MM.1S (cell line): ENCODE data around the gene SLIT3.

Experiments
- DNase-seq: peaks from one replicate; pipeline ENCODE4 v3.0.0-alpha.2; 2015
- H2AFZ ChIP-seq: fragments of 300-600 bp; sonication (generic); 2 replicates; pipeline ENCODE4 v1.6.0; 2016; ENCODE audit warnings: antibody characterized with exemption, low read length
- H3F3A ChIP-seq: fragments of 300-600 bp; sonication (generic); 2 replicates; pipeline ENCODE4 v1.6.1; 2016; ENCODE audit warnings: mild to moderate bottlenecking, antibody characterized with exemption, low read length, moderate library complexity, mixed read lengths; ENCODE audit not compliant: insufficient read depth
- H3K27ac ChIP-seq: fragments of 300-600 bp; sonication (generic); 2 replicates; pipeline ENCODE4 v1.5.1; 2016; ENCODE audit warnings: mild to moderate bottlenecking, low read length
- H3K27me3 ChIP-seq: fragments of 300-600 bp; sonication (generic); replicated peaks from 2 replicates; pipeline ENCODE4 v1.6.0; 2016; ENCODE audit warnings: low read length; ENCODE audit not compliant: insufficient read depth
- H3K36me3 ChIP-seq: fragments of 300-600 bp; sonication (generic); replicated peaks from 2 replicates; pipeline ENCODE4 v1.6.1; 2016; ENCODE audit warnings: mild to moderate bottlenecking, low read length, mixed read lengths; ENCODE audit not compliant: insufficient read depth
- H3K4me1 ChIP-seq: fragments of 300-600 bp; sonication (generic); 2 replicates; pipeline ENCODE4 v1.6.1; 2016; ENCODE audit warnings: low read length, mixed read lengths
- H3K4me2 ChIP-seq: fragments of 300-600 bp; sonication (generic); 2 replicates; pipeline ENCODE4 v1.6.0; 2016; ENCODE audit warnings: low read depth, low read length
- H3K4me3 ChIP-seq: fragments of 300-600 bp; sonication (generic); 2 replicates; pipeline ENCODE4 v1.5.1; 2016; ENCODE audit warnings: low read length, mixed read lengths
- H3K79me2 ChIP-seq: fragments of 300-600 bp; sonication (generic); 2 replicates; pipeline ENCODE4 v1.6.1; 2016; ENCODE audit warnings: mixed run types, low read length, mixed read lengths
- H3K9ac ChIP-seq: fragments of 300-600 bp; sonication (generic); 2 replicates; pipeline ENCODE4 v1.6.1; 2016; ENCODE audit warnings: low read length, mixed read lengths
- H3K9me2 ChIP-seq: fragments of 300-600 bp; sonication (generic); replicated peaks from 2 replicates; pipeline ENCODE4 v1.6.1; 2016; ENCODE audit warnings: mild to moderate bottlenecking, low read length, mixed read lengths; ENCODE audit not compliant: insufficient read depth
- H3K9me3 ChIP-seq: fragments of 300-600 bp; sonication (generic); replicated peaks from 2 replicates; pipeline ENCODE4 v1.6.1; 2016; ENCODE audit warnings: mild to moderate bottlenecking, low read length, mixed read lengths; ENCODE audit not compliant: insufficient read depth
- H4K20me1 ChIP-seq: fragments of 300-600 bp; sonication (generic); 2 replicates; pipeline ENCODE4 v1.6.1; 2016; ENCODE audit warnings: mild to moderate bottlenecking, low read length, moderate library complexity, mixed read lengths; ENCODE audit not compliant: insufficient read depth
- CTCF ChIP-seq: fragments of 300-600 bp; sonication (generic); IDR thresholded peaks from 2 replicates; pipeline ENCODE4 v1.5.1; 2016; ENCODE audit warnings: antibody characterized with exemption, low read length, mixed read lengths
- EZH2 ChIP-seq: fragments of 300-600 bp; sonication (generic); optimal IDR thresholded peaks from 2 replicates; pipeline ENCODE3; 2017; ENCODE audit warnings: low read depth, mild to moderate bottlenecking, antibody characterized with exemption, low read length, mixed read lengths
- EZH2phosphoT487 ChIP-seq: fragments of 300-600 bp; sonication (generic); IDR thresholded peaks from 2 replicates; pipeline ENCODE4 v1.6.1; 2018; ENCODE audit warnings: antibody characterized with exemption, low read length

The SLIT3 gene

GRCh38 chr5:168773226-168773625 is 527.7 kb downstream of the SLIT3 start:
- no peak for TF ChIP-seq EZH2phosphoT487
- no peak for DNase-seq
- Histone ChIP-seq H3K4me1 (no peaks in the 10 kb centered on the region), H3K9ac (no peak overlapping the region), H3K36me3 (no peaks in the 10 kb centered on the region), H3K27ac (no peak overlapping the region), H2AFZ (no peak overlapping the region), H3F3A (no peaks in the 10 kb centered on the region), H3K4me3 (no peak overlapping the region), H4K20me1 (no peaks in the 10 kb centered on the region), H3K27me3 (no peaks in the 10 kb centered on the region), H3K4me2 (no peak overlapping the region), H3K9me2 (no peaks in the 10 kb centered on the region), H3K9me3 (no peaks in the 10 kb centered on the region), H3K79me2 (no peaks in the 10 kb centered on the region)

- Histone ChIP-seq H3K27ac (no peak overlapping the region), H2AFZ (no peak overlapping the region), H3K79me2 (no peaks in the 10 kb centered on the region), H3K27me3 (no peaks in the 10 kb centered on the region), H3K9ac (no peak overlapping the region), H3K4me2 (no peak overlapping the region), H3K36me3 (no peaks in the 10 kb centered on the region), H3K4me1 (no peaks in the 10 kb centered on the region), H3K4me3 (no peak overlapping the region), H4K20me1 (no peaks in the 10 kb centered on the region), H3F3A (no peaks in the 10 kb centered on the region), H3K9me3 (no peaks in the 10 kb centered on the region), H3K9me2 (no peaks in the 10 kb centered on the region)
- no peak for DNase-seq
- no peak for TF ChIP-seq EZH2
- no peak for TF ChIP-seq CTCF
- TF ChIP-seq EZH2phosphoT487: no peak
Measured at GRCh38 chr5:168772316-168772961, 528.5 kb downstream of the SLIT3 start.

- TF ChIP-seq CTCF: no peak
- TF ChIP-seq EZH2phosphoT487: no peak
- TF ChIP-seq EZH2: no peak
- no peak for DNase-seq
- no peaks in the 10 kb centered on the region for H3K27me3 ChIP-seq
- H4K20me1 ChIP-seq: no peaks in the 10 kb centered on the region
- H3K9me3 ChIP-seq: no peaks in the 10 kb centered on the region
- no peak overlapping the region for H3K27ac ChIP-seq
- H3K4me3 ChIP-seq: no peak overlapping the region
- H3K79me2 ChIP-seq: no peaks in the 10 kb centered on the region
- H3K36me3 ChIP-seq: no peaks in the 10 kb centered on the region
- no peaks in the 10 kb centered on the region for H3K9me2 ChIP-seq
- H2AFZ ChIP-seq: no peak overlapping the region
- H3K9ac ChIP-seq: no peak overlapping the region
- no peaks in the 10 kb centered on the region for H3K4me1 ChIP-seq
- no peaks in the 10 kb centered on the region for H3F3A ChIP-seq
- H3K4me2 ChIP-seq: no peak overlapping the region
Measured at GRCh38 chr5:168771678-168772077, 529.3 kb downstream of the SLIT3 start.

- Histone ChIP-seq H3K27ac (no peak overlapping the region), H3K4me3 (no peak overlapping the region), H3K9me2 (no peaks in the 10 kb centered on the region), H3K9me3 (no peaks in the 10 kb centered on the region), H3F3A (no peaks in the 10 kb centered on the region), H3K9ac (no peak overlapping the region), H4K20me1 (no peaks in the 10 kb centered on the region), H3K27me3 (no peaks in the 10 kb centered on the region), H3K4me1 (no peaks in the 10 kb centered on the region), H3K79me2 (no peaks in the 10 kb centered on the region), H3K36me3 (no peaks in the 10 kb centered on the region), H2AFZ (no peak overlapping the region), H3K4me2 (no peak overlapping the region)
- TF ChIP-seq CTCF: no peak
- TF ChIP-seq EZH2: no peak
- DNase-seq: no peak
Measured at GRCh38 chr5:168770996-168771395, 529.9 kb downstream of the SLIT3 start.
